Body of pancreas (tissue), 4 donors: ENCODE measurements around the gene KLK1.

Experiments
- CTCF ChIP-seq, 7 experiments: fragments of 450-650 bp in 4 of 7; fragments of 200-600 bp in 3 of 7; sonication (generic) in 3 of 7; IDR thresholded peaks; one replicate each; pipeline ENCODE4 v1.5.1; 2016 to 2019; ENCODE audit warnings: antibody characterized with exemption in 7 of 7
- POLR2A ChIP-seq, 3 donors: fragments of 450-650 bp; IDR thresholded peaks; one replicate each; pipeline ENCODE4 v1.6.1; 2016; ENCODE audit warnings: antibody characterized with exemption in 3 of 3, mild to moderate bottlenecking in 2 of 3

GRCh38 chr19:50785329-50785728 lies 38.3 kb downstream of the KLK1 start:
- TF ChIP-seq POLR2A (IDR thresholded peaks at IDR 0.05) (no peak), CTCF (IDR thresholded peaks at IDR 0.05) (no peak)
